Loucy (cell line): Measurements from ENCODE around the gene MSRB2.

Source experiments
- H2AFZ ChIP-seq: fragments of 200-600 bp; sonication (generic); 2 replicates; pipeline ENCODE4 v1.6.0; 2016; ENCODE audit warnings: antibody characterized with exemption, mild to moderate bottlenecking, low read length, moderate library complexity
- H3F3A ChIP-seq: fragments of 200-600 bp; 2 replicates; pipeline ENCODE4 v1.6.0; 2016; ENCODE audit warnings: antibody characterized with exemption, low read depth, mild to moderate bottlenecking
- H3K27me3 ChIP-seq: fragments of 200-600 bp; sonication (generic); 2 replicates; pipeline ENCODE4 v1.6.1; 2014; ENCODE audit warnings: low read length, mild to moderate bottlenecking; ENCODE audit not compliant: insufficient read depth, poor library complexity, severe bottlenecking
- H3K36me3 ChIP-seq: fragments of 200-600 bp; sonication (generic); 2 replicates; pipeline ENCODE4 v1.6.1; 2016; ENCODE audit warnings: low read length; ENCODE audit not compliant: insufficient read depth
- H3K4me1 ChIP-seq: fragments of 200-600 bp; sonication (generic); 2 replicates; pipeline ENCODE4 v1.5.1; 2014; ENCODE audit warnings: low read length, mild to moderate bottlenecking; ENCODE audit not compliant: insufficient read depth, poor library complexity, severe bottlenecking
- H3K4me2 ChIP-seq: fragments of 200-600 bp; sonication (generic); 2 replicates; pipeline ENCODE4 v1.6.0; 2014; ENCODE audit warnings: antibody characterized with exemption, low read length, low read depth, mild to moderate bottlenecking; ENCODE audit not compliant: poor library complexity, severe bottlenecking
- H3K4me3 ChIP-seq: fragments of 200-600 bp; sonication (generic); 2 replicates; pipeline ENCODE4 v1.5.1; 2014; ENCODE audit warnings: low read length, mild to moderate bottlenecking, mixed read lengths; ENCODE audit not compliant: poor library complexity, severe bottlenecking
- H3K79me2 ChIP-seq: fragments of 200-600 bp; sonication (generic); 2 replicates; pipeline ENCODE4 v1.6.1; 2014; ENCODE audit warnings: low read length; ENCODE audit not compliant: insufficient read depth
- H3K9ac ChIP-seq: fragments of 200-600 bp; sonication (generic); 2 replicates; pipeline ENCODE4 v1.6.0; 2014; ENCODE audit warnings: mild to moderate bottlenecking, low read depth, low read length, moderate library complexity; ENCODE audit not compliant: poor library complexity, severe bottlenecking
- H3K9me2 ChIP-seq: fragments of 200-600 bp; sonication (generic); replicated peaks from 2 replicates; pipeline ENCODE4 v1.6.1; 2016; ENCODE audit warnings: low read depth, low read length, mixed read lengths
- H3K9me3 ChIP-seq: fragments of 200-600 bp; sonication (generic); 2 replicates; pipeline ENCODE4 v1.6.1; 2014; ENCODE audit warnings: mild to moderate bottlenecking, antibody characterized with exemption, low read length, low read depth; ENCODE audit not compliant: insufficient read depth
- H4K20me1 ChIP-seq: fragments of 200-600 bp; sonication (generic); 2 replicates; pipeline ENCODE4 v1.6.0; 2014; ENCODE audit warnings: antibody characterized with exemption, low read length, mild to moderate bottlenecking; ENCODE audit not compliant: insufficient read depth, poor library complexity, severe bottlenecking
- CTCF ChIP-seq: fragments of 200-600 bp; sonication (generic); conservative IDR thresholded peaks from 2 replicates; pipeline ENCODE4 v1.5.1; 2014; ENCODE audit warnings: mild to moderate bottlenecking, antibody characterized with exemption, low read length
- EZH2phosphoT487 ChIP-seq: fragments of 200-600 bp; IDR thresholded peaks from 2 replicates; pipeline ENCODE4 v1.6.1; 2018; ENCODE audit warnings: antibody characterized with exemption, mild to moderate bottlenecking, moderate library complexity, borderline replicate concordance

MSRB2 gene

GRCh38 chr10:23141995-23142394 is 46.6 kb downstream of the MSRB2 start:
- no peaks in the 10 kb centered on the region for H3K9me2 ChIP-seq
- H4K20me1 ChIP-seq: no peaks in the 10 kb centered on the region
- no peak overlapping the region for H3K4me3 ChIP-seq
- no peak overlapping the region for H3K4me2 ChIP-seq
- no peaks in the 10 kb centered on the region for H3K36me3 ChIP-seq
- no peak overlapping the region for H3K9ac ChIP-seq
- H3K9me3 ChIP-seq: no peaks in the 10 kb centered on the region
- TF ChIP-seq CTCF (no peak), EZH2phosphoT487 (no peak)
- H3K27me3 ChIP-seq: no peaks in the 10 kb centered on the region
- H3K79me2 ChIP-seq: no peaks in the 10 kb centered on the region
- H2AFZ ChIP-seq: no peak overlapping the region
- no peaks in the 10 kb centered on the region for H3K4me1 ChIP-seq
- no peaks in the 10 kb centered on the region for H3F3A ChIP-seq

GRCh38 chr10:23146258-23146657 is 50.9 kb downstream of the MSRB2 start:
- H3K4me3 ChIP-seq: no peak overlapping the region

GRCh38 chr10:23147035-23147434 is 51.7 kb downstream of the MSRB2 start:
- TF ChIP-seq EZH2phosphoT487: no peak
- no peak for TF ChIP-seq CTCF
- H3K4me1 ChIP-seq: no peaks in the 10 kb centered on the region
- no peak overlapping the region for H3K9ac ChIP-seq
- no peaks in the 10 kb centered on the region for H3K9me3 ChIP-seq
- no peaks in the 10 kb centered on the region for H3K36me3 ChIP-seq
- H3K27me3 ChIP-seq: no peaks in the 10 kb centered on the region
- no peak overlapping the region for H3K4me2 ChIP-seq
- no peak overlapping the region for H3K4me3 ChIP-seq
- no peaks in the 10 kb centered on the region for H3K9me2 ChIP-seq
- no peaks in the 10 kb centered on the region for H4K20me1 ChIP-seq
- H3K79me2 ChIP-seq: no peaks in the 10 kb centered on the region
- H2AFZ ChIP-seq: no peak overlapping the region
- H3F3A ChIP-seq: no peaks in the 10 kb centered on the region

More at GRCh38 chr10:23146258-23146657, 50.9 kb downstream of the MSRB2 start:
- Histone ChIP-seq H2AFZ (no peak overlapping the region), H3K79me2 (no peaks in the 10 kb centered on the region), H3K9me3 (no peaks in the 10 kb centered on the region), H3K36me3 (no peaks in the 10 kb centered on the region), H3K4me1 (no peaks in the 10 kb centered on the region), H3K27me3 (no peaks in the 10 kb centered on the region), H3F3A (no peaks in the 10 kb centered on the region), H4K20me1 (no peaks in the 10 kb centered on the region), H3K4me2 (no peak overlapping the region), H3K9me2 (no peaks in the 10 kb centered on the region), H3K9ac (no peak overlapping the region)
- no peak for TF ChIP-seq CTCF
